ENCODE results near the gene MATR3. TPM values are rescaled to one million over a fixed set of nuclear protein-coding genes. Genes with fewer than 3 reads are reported as not detected.

Gene MATR3
- total RNA-seq, 6 experiments from 2014 or later, result 43.5 to 73.8 (median 65.3) TPM

DNA sequence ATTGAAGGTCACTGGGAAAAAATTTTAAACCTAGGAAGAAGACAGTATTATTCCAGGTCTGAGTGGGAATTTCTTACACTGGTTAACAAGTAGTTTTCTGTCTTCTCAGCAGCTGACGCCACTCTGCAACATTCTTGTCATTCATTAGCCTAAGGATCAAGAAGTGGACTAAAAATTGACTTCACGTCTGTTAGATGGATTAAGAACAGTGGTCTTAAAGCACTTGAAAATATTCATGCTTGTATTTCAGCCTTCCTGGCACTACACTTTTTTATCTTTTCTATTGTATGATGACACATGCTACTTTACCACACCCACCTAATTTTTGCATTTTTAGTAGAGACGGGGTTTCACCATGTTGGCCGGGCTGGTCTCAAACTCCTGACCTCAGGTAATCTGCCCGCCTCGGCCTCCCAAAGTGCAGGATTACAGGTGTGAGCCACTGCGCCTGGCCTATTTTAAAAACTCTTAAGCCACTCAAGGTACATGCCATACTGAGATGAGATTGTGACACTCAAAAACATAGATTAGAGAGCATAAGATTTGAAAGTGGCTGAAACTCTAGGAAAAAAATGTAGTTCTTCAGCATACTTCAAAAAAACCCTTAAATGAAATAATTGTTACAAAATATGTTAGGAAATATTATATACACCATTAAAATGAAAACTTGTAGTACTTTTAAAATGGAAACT lies 8.4 kb downstream of the MATR3 start:
- Histone ChIP-seq H3K27ac (no peak overlapping the region), H3K27me3 (no peaks in the 10 kb centered on the region), H3K4me1 (peaks cover 0 to 44% (median 21%) of the 10 kb centered on the region in 4 donors), H3K4me3 (no peak overlapping the region), H3K36me3 (no peaks in the 10 kb centered on the region), H3K9me3 (no peaks in the 10 kb centered on the region)
- DNase-seq (no peak), ATAC-seq (no peak)
- 66% methylated on average over 7 of the region's 7 CpGs for WGBS (ENCODE audit: insufficient coverage, low coverage, low lambda C conversion rate, missing lambda C conversion rate)
- intact Hi-C loops (cut with DNase I), result no loop called here
- TF ChIP-seq POLR2A (IDR thresholded peaks at IDR 0.05), result no peak
- TF ChIP-seq, protein P1, sequence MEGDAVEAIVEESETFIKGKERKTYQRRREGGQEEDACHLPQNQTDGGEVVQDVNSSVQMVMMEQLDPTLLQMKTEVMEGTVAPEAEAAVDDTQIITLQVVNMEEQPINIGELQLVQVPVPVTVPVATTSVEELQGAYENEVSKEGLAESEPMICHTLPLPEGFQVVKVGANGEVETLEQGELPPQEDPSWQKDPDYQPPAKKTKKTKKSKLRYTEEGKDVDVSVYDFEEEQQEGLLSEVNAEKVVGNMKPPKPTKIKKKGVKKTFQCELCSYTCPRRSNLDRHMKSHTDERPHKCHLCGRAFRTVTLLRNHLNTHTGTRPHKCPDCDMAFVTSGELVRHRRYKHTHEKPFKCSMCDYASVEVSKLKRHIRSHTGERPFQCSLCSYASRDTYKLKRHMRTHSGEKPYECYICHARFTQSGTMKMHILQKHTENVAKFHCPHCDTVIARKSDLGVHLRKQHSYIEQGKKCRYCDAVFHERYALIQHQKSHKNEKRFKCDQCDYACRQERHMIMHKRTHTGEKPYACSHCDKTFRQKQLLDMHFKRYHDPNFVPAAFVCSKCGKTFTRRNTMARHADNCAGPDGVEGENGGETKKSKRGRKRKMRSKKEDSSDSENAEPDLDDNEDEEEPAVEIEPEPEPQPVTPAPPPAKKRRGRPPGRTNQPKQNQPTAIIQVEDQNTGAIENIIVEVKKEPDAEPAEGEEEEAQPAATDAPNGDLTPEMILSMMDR (IDR thresholded peaks at IDR 0.05), result no peak

DNA sequence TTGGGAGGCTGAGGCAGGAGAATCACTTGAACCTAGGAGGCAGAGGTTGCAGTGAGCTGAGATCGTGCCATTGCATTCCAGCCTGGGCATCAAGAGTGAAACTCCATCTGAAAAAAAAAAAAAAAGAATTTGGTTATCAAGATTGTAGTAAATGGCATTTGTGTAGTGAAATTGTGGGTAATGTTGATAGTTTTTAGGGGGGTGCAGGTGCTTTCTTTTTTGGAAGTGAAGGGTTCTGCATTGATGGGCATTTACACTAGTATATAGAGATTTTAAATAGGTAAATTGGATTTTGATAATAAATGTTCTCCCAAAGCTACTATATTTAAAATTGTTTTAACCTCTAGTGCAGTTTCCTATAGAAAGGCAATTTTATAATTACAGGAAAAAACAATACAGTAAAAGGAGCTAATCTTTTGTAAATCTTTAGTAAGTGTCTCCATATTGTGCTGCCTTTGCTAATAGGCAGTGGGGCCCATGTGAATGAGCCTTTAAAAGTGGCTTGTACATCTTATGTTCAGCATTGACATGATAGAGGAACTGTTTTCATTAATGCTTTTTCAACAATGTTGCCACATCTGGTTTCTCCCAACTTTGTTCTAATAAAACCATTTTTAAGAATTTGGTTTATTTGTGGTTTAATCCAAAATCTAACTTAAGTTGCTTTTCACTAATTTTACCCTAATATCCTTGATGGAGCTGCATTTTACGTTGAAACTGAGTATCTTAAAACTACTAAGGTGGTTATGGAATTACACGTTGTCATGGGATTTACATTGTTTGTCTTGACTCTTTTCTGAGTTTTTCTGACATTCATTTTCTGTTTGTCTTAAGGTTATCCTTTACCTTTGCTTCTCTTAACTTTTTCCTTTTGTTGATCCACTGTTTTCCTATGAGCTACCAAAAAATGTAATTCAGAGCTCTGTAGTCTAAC lies 11.1 kb downstream of the MATR3 start:
- no peak for TF ChIP-seq POLR2A (IDR thresholded peaks at IDR 0.05)
- TF ChIP-seq, protein P1 (IDR thresholded peaks at IDR 0.05), result no peak
- no peaks in the 10 kb centered on the region for H3K9me3 ChIP-seq
- H3K27ac ChIP-seq, result no peak overlapping the region
- DNase-seq, result no peak
- H3K4me1 ChIP-seq, result peaks cover 3 to 42% (median 16%) of the 10 kb centered on the region in 4 donors
- H3K4me3 ChIP-seq, result no peak overlapping the region
- H3K27me3 ChIP-seq, result no peaks in the 10 kb centered on the region
- ATAC-seq, result no peak
- intact Hi-C loops (cut with DNase I), result no loop called here
- no peaks in the 10 kb centered on the region for H3K36me3 ChIP-seq
- WGBS (ENCODE audit: insufficient coverage, low coverage, low lambda C conversion rate, missing lambda C conversion rate), result 29% methylated on average over 3 of the region's 3 CpGs

DNA sequence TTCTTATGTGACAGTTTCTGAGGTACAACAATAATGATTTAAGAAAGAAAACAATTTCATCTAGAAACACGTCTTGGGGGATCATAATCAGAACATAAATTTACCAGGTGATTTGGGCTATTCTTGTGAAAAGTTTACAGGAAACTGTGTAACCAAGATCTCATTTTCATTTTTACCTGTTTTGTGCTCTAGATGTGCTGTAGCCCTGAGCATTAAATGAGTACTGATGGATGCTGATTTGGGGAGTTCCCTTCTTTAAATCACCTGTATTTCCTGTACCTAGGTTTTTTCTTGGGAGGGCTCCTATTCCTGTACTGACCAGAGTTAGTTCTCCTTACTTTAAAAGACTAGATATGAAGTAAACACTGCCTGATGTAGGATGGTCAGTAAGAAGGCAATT lies 12.7 kb downstream of the MATR3 start:
- no peaks in the 10 kb centered on the region for H3K9me3 ChIP-seq
- H3K36me3 ChIP-seq, result no peaks in the 10 kb centered on the region
- H3K27ac ChIP-seq, result no peak overlapping the region
- 21% methylated on average over 1 of the region's 1 CpG for WGBS (ENCODE audit: insufficient coverage, low coverage, low lambda C conversion rate, missing lambda C conversion rate)
- ATAC-seq (no peak), DNase-seq (no peak)
- H3K4me3 ChIP-seq, result no peak overlapping the region
- no peaks in the 10 kb centered on the region for H3K27me3 ChIP-seq
- TF ChIP-seq, protein P1 (IDR thresholded peaks at IDR 0.05), result no peak
- no peak for TF ChIP-seq POLR2A (IDR thresholded peaks at IDR 0.05)
- intact Hi-C loops (cut with DNase I), result no loop called here
- H3K4me1 ChIP-seq, result peaks cover 3 to 42% (median 18%) of the 10 kb centered on the region in 4 donors

DNA sequence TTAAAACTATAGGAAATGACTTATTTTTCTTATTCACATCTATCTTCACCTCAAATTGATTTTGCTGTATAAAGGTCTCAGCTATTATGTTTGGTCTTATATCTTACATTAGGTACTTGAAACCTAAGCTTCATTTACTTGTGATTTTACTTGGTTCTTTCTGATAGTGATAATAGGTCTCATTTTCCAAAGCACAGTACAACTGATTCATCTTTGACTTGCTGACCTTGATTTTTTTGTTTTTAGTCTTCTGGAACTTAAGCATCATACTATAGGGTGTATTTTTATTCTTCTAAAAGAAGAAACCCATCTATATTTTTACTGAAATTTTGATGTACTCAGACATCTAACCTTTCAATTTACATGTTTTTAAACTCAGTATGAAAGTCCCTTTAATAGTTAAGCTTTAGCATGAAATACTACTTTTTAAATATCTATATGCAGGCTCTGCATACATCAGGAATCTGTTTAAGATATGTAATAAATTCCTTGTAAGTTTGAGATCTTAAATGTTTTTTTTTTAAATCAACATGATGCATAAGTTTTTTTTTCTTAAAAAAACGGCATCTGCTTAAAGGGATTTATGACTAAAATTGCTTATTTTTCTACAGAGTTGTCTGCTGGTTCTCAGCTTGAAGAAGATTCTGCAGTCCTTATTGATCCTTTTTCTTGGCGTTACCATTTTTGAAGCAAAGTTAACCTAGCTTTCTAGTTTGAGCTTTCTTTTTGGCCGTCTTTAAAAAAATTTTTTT lies 13.3 kb downstream of the MATR3 start:
- H3K27me3 ChIP-seq, result no peaks in the 10 kb centered on the region
- intact Hi-C loops (cut with DNase I), result no loop called here
- ATAC-seq (no peak), DNase-seq (no peak)
- WGBS (ENCODE audit: insufficient coverage, low coverage, low lambda C conversion rate, missing lambda C conversion rate), result 59% methylated on average over 3 of the region's 3 CpGs
- TF ChIP-seq, protein P1 (IDR thresholded peaks at IDR 0.05), result no peak
- no peak for TF ChIP-seq POLR2A (IDR thresholded peaks at IDR 0.05)
- no peaks in the 10 kb centered on the region for H3K9me3 ChIP-seq
- no peaks in the 10 kb centered on the region for H3K36me3 ChIP-seq
- H3K27ac ChIP-seq, result no peak overlapping the region
- H3K4me1 ChIP-seq, result peaks cover 3 to 42% (median 18%) of the 10 kb centered on the region in 4 donors
- no peak overlapping the region for H3K4me3 ChIP-seq
